ENCODE results near the gene LHFPL3. TPM values are rescaled to one million over a fixed set of nuclear protein-coding genes. Genes with fewer than 3 reads are reported as not detected.

The LHFPL3 gene
- total RNA-seq, 4 donors from 2014 or later = not detected

DNA sequence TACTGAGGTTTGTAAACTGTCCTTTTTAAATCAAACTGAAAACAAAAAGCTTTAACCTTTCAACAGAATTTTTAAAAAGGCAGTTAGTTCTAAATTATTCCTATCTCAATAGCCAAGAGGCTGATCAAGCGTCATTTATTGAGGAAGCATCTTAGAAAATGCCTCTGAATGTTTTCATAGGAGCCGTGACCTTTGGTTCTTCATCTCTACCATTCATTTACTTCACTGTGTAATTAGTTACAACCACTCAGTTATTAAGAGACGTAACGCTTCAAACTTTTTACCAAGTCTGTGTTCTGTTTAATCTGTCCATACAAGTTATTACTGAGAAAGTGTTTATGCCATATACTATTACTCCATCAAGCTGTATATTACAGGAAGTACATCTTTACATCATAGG lies 578.2 kb downstream of the LHFPL3 start:
- intact Hi-C loops (cut with DNase I) = no loop called here
- no peak overlapping the region for H3K4me3 ChIP-seq

DNA sequence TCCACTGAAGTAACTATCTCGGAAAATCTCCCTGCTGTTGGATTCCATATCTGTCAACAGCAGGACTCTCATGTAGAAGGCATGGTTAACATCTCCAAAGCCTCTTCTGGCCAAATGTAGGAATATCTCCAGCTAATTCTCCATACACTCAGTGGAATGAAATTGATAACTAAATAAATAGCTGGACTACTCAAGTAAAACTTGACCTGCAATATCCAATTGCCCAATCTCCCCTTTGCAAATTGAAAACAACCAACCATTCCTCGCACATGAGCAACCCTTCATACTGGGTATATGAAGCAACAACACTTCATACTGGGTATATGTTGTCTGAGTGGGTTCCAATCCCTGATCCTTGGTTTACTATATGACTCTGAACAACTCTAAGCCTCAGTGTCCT lies 580.2 kb downstream of the LHFPL3 start:
- DNase-seq (ENCODE audit: extremely low spot score) = no peak
- Histone ChIP-seq H3K36me3 (no peaks in the 10 kb centered on the region), H3K4me1 (no peaks in the 10 kb centered on the region), H3K9me3 (no peaks in the 10 kb centered on the region), H3K27ac (replicated peaks in 1 of 4) (no peak overlapping the region), H3K4me3 (no peak overlapping the region), H3K27me3 (no peaks in the 10 kb centered on the region)
- 73% methylated on average over 2 of the region's 2 CpGs for WGBS
- TF ChIP-seq POLR2AphosphoS5 (IDR thresholded peaks at IDR 0.05) = no peak
- intact Hi-C loops (cut with DNase I) = no loop called here

More for the DNA sequence above, 578.2 kb downstream of the LHFPL3 start:
- Histone ChIP-seq H3K27ac (replicated peaks in 1 of 4) (no peak overlapping the region), H3K36me3 (no peaks in the 10 kb centered on the region), H3K4me1 (no peaks in the 10 kb centered on the region), H3K27me3 (no peaks in the 10 kb centered on the region), H3K9me3 (no peaks in the 10 kb centered on the region)
- DNase-seq (ENCODE audit: extremely low spot score) = no peak
- WGBS = 84% methylated on average over 4 of the region's 4 CpGs
- no peak for TF ChIP-seq EP300 (IDR thresholded peaks at IDR 0.05)
- no peak for TF ChIP-seq CTCF (IDR thresholded peaks at IDR 0.05)
- TF ChIP-seq POLR2AphosphoS5 (IDR thresholded peaks at IDR 0.05) = no peak
- no peak for TF ChIP-seq POLR2A (IDR thresholded peaks at IDR 0.05; ENCODE audit: low read depth)

- H3K9me3 ChIP-seq = no peaks in the 10 kb centered on the region
- WGBS = 93% methylated on average over 2 of the region's 2 CpGs
- no peak for DNase-seq (ENCODE audit: extremely low spot score)
- intact Hi-C loops (cut with DNase I) = no loop called here
- H3K27ac ChIP-seq (replicated peaks in 1 of 4) = no peak overlapping the region
- H3K4me3 ChIP-seq = no peak overlapping the region
- no peaks in the 10 kb centered on the region for H3K27me3 ChIP-seq
- no peaks in the 10 kb centered on the region for H3K4me1 ChIP-seq
- H3K36me3 ChIP-seq = no peaks in the 10 kb centered on the region
- TF ChIP-seq POLR2A (IDR thresholded peaks at IDR 0.05; ENCODE audit: low read depth) = no peak
These were observed 580.7 kb downstream of the LHFPL3 start for GRCh38 chr7:104909096-104909495.

GRCh38 chr7:104914421-104914820 lies 586.0 kb downstream of the LHFPL3 start:
- H3K27me3 ChIP-seq = no peaks in the 10 kb centered on the region
- H3K9me3 ChIP-seq = no peaks in the 10 kb centered on the region
- H3K4me1 ChIP-seq = no peaks in the 10 kb centered on the region
- TF ChIP-seq EP300 (IDR thresholded peaks at IDR 0.05) = no peak
- TF ChIP-seq CTCF (IDR thresholded peaks at IDR 0.05) = no peak
- no peak for TF ChIP-seq POLR2AphosphoS5 (IDR thresholded peaks at IDR 0.05)
- no peak for TF ChIP-seq POLR2A (IDR thresholded peaks at IDR 0.05; ENCODE audit: low read depth)
- H3K36me3 ChIP-seq = no peaks in the 10 kb centered on the region
- no peak for DNase-seq (ENCODE audit: extremely low spot score)
- H3K4me3 ChIP-seq = no peak overlapping the region
- H3K27ac ChIP-seq (replicated peaks in 1 of 4) = no peak overlapping the region
- 77% methylated on average over 2 of the region's 2 CpGs for WGBS
- intact Hi-C loops (cut with DNase I) = no loop called here

DNA sequence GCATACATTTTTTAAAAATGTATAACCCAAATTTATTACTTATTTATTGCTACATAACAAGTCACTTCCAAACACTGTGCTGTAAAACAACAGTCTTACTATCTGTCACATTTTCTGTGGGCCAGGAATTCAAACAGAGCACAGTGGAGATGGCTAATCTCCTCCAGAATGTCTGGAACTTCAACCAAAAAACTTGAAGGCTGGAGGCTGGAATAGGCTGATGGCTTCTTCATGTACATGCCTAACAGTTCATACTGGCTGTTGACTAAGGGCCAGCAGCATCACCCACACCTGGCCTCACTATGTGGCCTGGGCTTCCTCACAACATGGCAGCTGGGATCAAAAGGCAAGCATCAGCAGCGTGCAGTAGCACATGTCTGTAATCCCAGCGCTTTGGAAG lies 593.2 kb downstream of the LHFPL3 start:
- WGBS = 100% methylated on average over 2 of the region's 2 CpGs
- TF ChIP-seq EP300 (IDR thresholded peaks at IDR 0.05) (no peak), CTCF (IDR thresholded peaks at IDR 0.05) (no peak)
- intact Hi-C loops (cut with DNase I) = no loop called here
- DNase-seq (ENCODE audit: extremely low spot score) = no peak
- Histone ChIP-seq H3K9me3 (no peaks in the 10 kb centered on the region), H3K36me3 (no peaks in the 10 kb centered on the region), H3K4me1 (peaks cover 9 to 17% (median 15%) of the 10 kb centered on the region in 4 donors), H3K4me3 (no peak overlapping the region), H3K27me3 (no peaks in the 10 kb centered on the region), H3K27ac (replicated peaks in 1 of 4) (peak overlapping the region in 1 of 4 donors; percentile 61)

DNA sequence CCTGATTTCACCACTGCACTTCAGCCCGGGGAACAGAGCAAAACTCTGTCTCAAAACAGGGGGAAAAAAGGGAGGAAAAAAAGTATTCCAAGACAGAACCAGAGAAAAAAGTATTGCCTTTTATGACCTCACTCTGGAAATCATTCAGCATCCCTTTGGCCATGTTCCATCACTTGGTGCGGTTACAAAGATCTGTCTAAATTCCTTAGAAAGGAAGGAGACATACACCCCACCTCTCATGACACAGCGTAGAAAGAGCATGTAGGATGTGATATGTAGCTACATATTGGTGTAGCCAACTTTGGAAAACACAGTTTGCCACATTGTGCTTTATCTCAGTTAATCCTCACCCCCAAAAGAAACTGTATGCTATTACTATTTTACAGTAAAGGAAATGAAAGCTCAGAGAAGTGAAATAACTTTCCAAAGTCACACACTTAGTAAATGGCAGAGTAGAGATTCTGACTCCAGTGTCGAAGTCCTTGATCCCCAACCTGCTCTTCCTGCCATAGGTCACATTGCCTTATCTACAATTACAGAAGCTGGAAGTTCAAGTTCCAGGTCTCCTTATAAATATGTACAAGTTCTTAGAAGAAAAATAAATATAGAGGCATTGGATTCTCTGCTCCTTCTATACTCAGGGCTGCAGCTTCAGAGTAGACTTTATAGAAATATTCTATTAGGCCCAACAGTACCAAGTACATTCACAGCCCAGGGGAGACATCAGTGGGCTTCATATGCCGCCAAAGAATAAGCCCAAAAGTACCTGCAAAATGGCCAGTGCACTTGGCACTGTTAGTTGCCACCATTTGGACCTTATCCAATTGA lies 594.0 kb downstream of the LHFPL3 start:
- no peaks in the 10 kb centered on the region for H3K9me3 ChIP-seq
- DNase-seq (ENCODE audit: extremely low spot score) = no peak
- H3K27ac ChIP-seq (replicated peaks in 1 of 4) = peak overlapping the region; percentile 28 to 61 (median 47)
- H3K36me3 ChIP-seq = no peaks in the 10 kb centered on the region
- H3K4me3 ChIP-seq = no peak overlapping the region
- TF ChIP-seq POLR2AphosphoS5 (IDR thresholded peaks at IDR 0.05) = no peak
- TF ChIP-seq POLR2A (IDR thresholded peaks at IDR 0.05; ENCODE audit: low read depth) = no peak
- TF ChIP-seq EP300 (IDR thresholded peaks at IDR 0.05) = no peak
- no peak for TF ChIP-seq CTCF (IDR thresholded peaks at IDR 0.05)
- intact Hi-C loops (cut with DNase I) = no loop called here
- peaks cover 9 to 17% (median 15%) of the 10 kb centered on the region in 4 donors for H3K4me1 ChIP-seq
- 72% methylated on average over 5 of the region's 5 CpGs for WGBS
- H3K27me3 ChIP-seq = no peaks in the 10 kb centered on the region

Data from esophagus muscularis mucosa (tissue), 4 donors.